Measurements from ENCODE around the gene NKG7.

The NKG7 gene

GRCh38 chr19:51323481-51324166 is 48.8 kb downstream of the NKG7 start:
- TF ChIP-seq CTCF (IDR thresholded peaks at IDR 0.05; ENCODE audit: low read depth, low read length), result no peak
- in situ Hi-C loops (cut with HindIII; ENCODE audit: low sequenced_read_pairs), result no loop called here
- no peak overlapping the region for H3K4me3 ChIP-seq (ENCODE audit: low read depth, low read length)
- DNase-seq (ENCODE audit: low read depth, low spot score), result no peak

- in situ Hi-C loops (cut with HindIII; ENCODE audit: low sequenced_read_pairs), result no loop called here
- no peak for DNase-seq (ENCODE audit: low read depth, low spot score)
- no peak overlapping the region for H3K4me3 ChIP-seq (ENCODE audit: low read depth, low read length)
- TF ChIP-seq CTCF (IDR thresholded peaks at IDR 0.05; ENCODE audit: low read depth, low read length), result no peak
Observed at GRCh38 chr19:51321799-51322198, 50.7 kb downstream of the NKG7 start.
